GM10847 (cell line): Measurements from ENCODE around the gene GABBR2.

Source experiments
- POLR2A ChIP-seq: IDR thresholded peaks from 2 replicates; pipeline ENCODE4 v1.6.1; 2011; ENCODE audit not compliant: insufficient read length; ENCODE audit errors: extremely low read depth

GABBR2 gene

GRCh38 chr9:98627296-98627695, 81.4 kb downstream of the GABBR2 start:
- no peak for TF ChIP-seq POLR2A

GRCh38 chr9:98625728-98626127, 83.0 kb downstream of the GABBR2 start:
- TF ChIP-seq POLR2A = no peak

- TF ChIP-seq POLR2A = no peak
Observed at GRCh38 chr9:98619788-98620187, 88.9 kb downstream of the GABBR2 start.

- no peak for TF ChIP-seq POLR2A
Observed at GRCh38 chr9:98615633-98616032, 93.1 kb downstream of the GABBR2 start.

- TF ChIP-seq POLR2A = no peak
Observed at GRCh38 chr9:98614941-98615340, 93.8 kb downstream of the GABBR2 start.

GRCh38 chr9:98612061-98612752, 96.5 kb downstream of the GABBR2 start:
- no peak for TF ChIP-seq POLR2A

- TF ChIP-seq POLR2A = no peak
Observed at GRCh38 chr9:98611319-98611718, 97.4 kb downstream of the GABBR2 start.

- no peak for TF ChIP-seq POLR2A
Observed at GRCh38 chr9:98610711-98611110, 98.0 kb downstream of the GABBR2 start.

GRCh38 chr9:98610211-98610610, 98.5 kb downstream of the GABBR2 start:
- TF ChIP-seq POLR2A = no peak

GRCh38 chr9:98609646-98610045, 99.1 kb downstream of the GABBR2 start:
- TF ChIP-seq POLR2A = no peak

GRCh38 chr9:98607787-98608186, 100.9 kb downstream of the GABBR2 start:
- TF ChIP-seq POLR2A = no peak

GRCh38 chr9:98607152-98607551, 101.6 kb downstream of the GABBR2 start:
- no peak for TF ChIP-seq POLR2A

GRCh38 chr9:98606730-98607129, 102.0 kb downstream of the GABBR2 start:
- no peak for TF ChIP-seq POLR2A

- no peak for TF ChIP-seq POLR2A
Observed at GRCh38 chr9:98605116-98605515, 103.6 kb downstream of the GABBR2 start.

- TF ChIP-seq POLR2A = no peak
Observed at GRCh38 chr9:98603821-98604383, 104.8 kb downstream of the GABBR2 start.

- no peak for TF ChIP-seq POLR2A
Observed at GRCh38 chr9:98602839-98603500, 105.8 kb downstream of the GABBR2 start.
